Hair follicle dermal papilla cell (primary cell): ENCODE data around the gene MZT2A. TPM values are rescaled to one million over a fixed set of nuclear protein-coding genes. Genes with fewer than 3 reads are reported as not detected.

Source experiments
- total RNA-seq: library from RNA; depleted of rRNA; stranded (reverse); fragments of >200 nt; gene quantifications from 2 replicates; pipeline ENCODE4 v1.2.3, GENCODE V29; 2012

MZT2A gene
- 35.0 and 95.7 TPM in 2 replicates for total RNA-seq

GRCh38 chr2:131492015-131492417, at the start of gene MZT2A:
Gene MZT2A (minus strand): TSS chr2:131492397. CDS start chr2:131492376, 21 bp downstream.

GRCh38 chr2:131527131-131528001, 35.2 kb upstream of the MZT2A start, which contains the start of gene CCDC74A:
Gene CCDC74A (plus strand): TSS chr2:131527888. CDS start chr2:131527971, 83 bp downstream.

GRCh38 chr2:131475831-131476230, 16.4 kb downstream of the MZT2A start, which contains the start of gene TUBA3D:
Gene TUBA3D (plus strand): TSS chr2:131476119. CDS start chr2:131476200, 81 bp downstream.

Other genes with a start within 250 kb of the MZT2A start
- under 0.01 TPM in 1 of 2 replicates, not detected in the other for gene RAB6D, start 128.2 kb downstream of the MZT2A start, total RNA-seq
- gene TUBA3D, start 16.3 kb downstream of the MZT2A start, total RNA-seq = not detected in 2 replicates
- 9.9 and 12.0 TPM in 2 replicates for gene CCDC74A, start 35.5 kb upstream of the MZT2A start, total RNA-seq